BE2C (cell line): Measurements from ENCODE around the gene SYNPO.

Experiments
- DNase-seq: peaks from one replicate; pipeline ENCODE4 v3.0.0-alpha.2; 2020
- H3K27me3 ChIP-seq: fragments of 250-450 bp; sonication (Bioruptor Pico); 2 replicates; pipeline ENCODE4 v1.5.1; 2020; ENCODE audit warnings: mild to moderate bottlenecking
- H3K36me3 ChIP-seq: fragments of 250-450 bp; sonication (Bioruptor Pico); 2 replicates; pipeline ENCODE4 v1.5.1; 2020; ENCODE audit warnings: mild to moderate bottlenecking
- H3K4me1 ChIP-seq: fragments of 250-450 bp; sonication (Bioruptor Pico); 2 replicates; pipeline ENCODE4 v1.5.1; 2020
- H3K4me3 ChIP-seq: 2 replicates; pipeline ENCODE4 v1.5.1; 2011; ENCODE audit warnings: low read depth, low read length
- H3K9me3 ChIP-seq: fragments of 250-450 bp; sonication (Bioruptor Pico); 2 replicates; pipeline ENCODE4 v1.5.1; 2020
- TF ChIP-seq, protein P1 (sequence below): IDR thresholded peaks from 2 replicates; pipeline ENCODE4 v1.5.1; 2012; ENCODE audit warnings: mild to moderate bottlenecking, low read depth, low read length

Gene SYNPO

GRCh38 chr5:150624334-150625163 lies 15.9 kb upstream of the SYNPO start:
- Histone ChIP-seq H3K36me3 (no peaks in the 10 kb centered on the region), H3K9me3 (no peaks in the 10 kb centered on the region), H3K4me1 (peaks cover 20% of the 10 kb centered on the region), H3K4me3 (peak overlapping the region; percentile 65), H3K27me3 (no peaks in the 10 kb centered on the region)
- peak; percentile 47 for DNase-seq
- TF ChIP-seq, protein P1, sequence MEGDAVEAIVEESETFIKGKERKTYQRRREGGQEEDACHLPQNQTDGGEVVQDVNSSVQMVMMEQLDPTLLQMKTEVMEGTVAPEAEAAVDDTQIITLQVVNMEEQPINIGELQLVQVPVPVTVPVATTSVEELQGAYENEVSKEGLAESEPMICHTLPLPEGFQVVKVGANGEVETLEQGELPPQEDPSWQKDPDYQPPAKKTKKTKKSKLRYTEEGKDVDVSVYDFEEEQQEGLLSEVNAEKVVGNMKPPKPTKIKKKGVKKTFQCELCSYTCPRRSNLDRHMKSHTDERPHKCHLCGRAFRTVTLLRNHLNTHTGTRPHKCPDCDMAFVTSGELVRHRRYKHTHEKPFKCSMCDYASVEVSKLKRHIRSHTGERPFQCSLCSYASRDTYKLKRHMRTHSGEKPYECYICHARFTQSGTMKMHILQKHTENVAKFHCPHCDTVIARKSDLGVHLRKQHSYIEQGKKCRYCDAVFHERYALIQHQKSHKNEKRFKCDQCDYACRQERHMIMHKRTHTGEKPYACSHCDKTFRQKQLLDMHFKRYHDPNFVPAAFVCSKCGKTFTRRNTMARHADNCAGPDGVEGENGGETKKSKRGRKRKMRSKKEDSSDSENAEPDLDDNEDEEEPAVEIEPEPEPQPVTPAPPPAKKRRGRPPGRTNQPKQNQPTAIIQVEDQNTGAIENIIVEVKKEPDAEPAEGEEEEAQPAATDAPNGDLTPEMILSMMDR = no peak

GRCh38 chr5:150625164-150625535 lies 15.3 kb upstream of the SYNPO start:
- no peak for DNase-seq
- peak overlapping the region; percentile 65 for H3K4me3 ChIP-seq
- no peaks in the 10 kb centered on the region for H3K36me3 ChIP-seq
- peaks cover 17% of the 10 kb centered on the region for H3K4me1 ChIP-seq
- no peaks in the 10 kb centered on the region for H3K27me3 ChIP-seq
- no peaks in the 10 kb centered on the region for H3K9me3 ChIP-seq
- TF ChIP-seq, protein P1 = no peak

- H3K27me3 ChIP-seq = no peaks in the 10 kb centered on the region
- no peak overlapping the region for H3K4me3 ChIP-seq
- TF ChIP-seq, protein P1 = no peak
- H3K4me1 ChIP-seq = peaks cover 17% of the 10 kb centered on the region
- no peak for DNase-seq
- no peaks in the 10 kb centered on the region for H3K9me3 ChIP-seq
- H3K36me3 ChIP-seq = no peaks in the 10 kb centered on the region
These were observed 14.4 kb upstream of the SYNPO start for GRCh38 chr5:150625831-150626746.

- no peak for DNase-seq
- Histone ChIP-seq H3K4me3 (no peak overlapping the region), H3K27me3 (no peaks in the 10 kb centered on the region), H3K4me1 (peaks cover 17% of the 10 kb centered on the region), H3K9me3 (no peaks in the 10 kb centered on the region), H3K36me3 (no peaks in the 10 kb centered on the region)
- TF ChIP-seq, protein P1 = no peak
These were observed 13.6 kb upstream of the SYNPO start for GRCh38 chr5:150626853-150627276.

DNA sequence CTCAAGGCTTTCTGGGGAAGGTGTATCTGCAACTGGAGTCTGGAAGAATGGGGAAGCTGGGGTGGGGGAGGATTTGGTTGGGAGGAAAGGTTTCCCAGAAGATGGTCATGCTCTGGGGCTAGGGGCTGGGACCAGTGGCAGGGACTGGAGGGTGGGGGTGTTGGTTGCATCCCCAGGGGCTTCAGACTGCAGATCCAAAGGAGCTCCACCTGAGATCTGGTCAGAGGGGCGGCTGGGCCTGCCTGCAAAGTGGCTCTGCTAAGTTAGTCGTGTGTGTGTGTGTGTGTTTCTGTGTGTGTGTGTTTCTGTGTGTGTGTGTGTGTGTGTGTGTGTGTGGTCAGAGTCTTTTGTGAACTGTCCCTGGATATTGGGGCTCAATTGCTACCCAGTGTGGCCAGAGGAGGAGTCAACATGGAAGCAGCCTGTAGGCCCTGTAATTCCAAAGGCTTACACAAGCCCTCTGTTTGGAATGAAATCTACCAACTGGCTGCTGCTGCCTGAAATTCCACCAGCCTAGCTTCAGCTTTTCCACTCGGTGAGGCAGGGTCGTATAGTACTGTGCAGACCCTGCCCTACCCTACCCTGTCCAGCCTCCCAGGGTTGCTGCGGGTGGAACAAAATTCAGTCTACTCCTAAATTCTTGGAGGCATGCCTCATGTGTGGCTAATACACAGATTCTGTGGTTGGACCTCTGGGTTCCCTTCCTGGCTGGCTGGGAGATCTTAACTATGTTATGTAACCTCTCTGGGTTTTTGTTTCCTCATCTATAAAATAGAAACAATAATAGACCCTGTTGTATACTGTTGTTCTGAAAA lies 12.5 kb upstream of the SYNPO start:
- Histone ChIP-seq H3K36me3 (no peaks in the 10 kb centered on the region), H3K27me3 (no peaks in the 10 kb centered on the region), H3K4me1 (peaks cover 13% of the 10 kb centered on the region), H3K4me3 (no peak overlapping the region), H3K9me3 (no peaks in the 10 kb centered on the region)
- DNase-seq = no peak
- TF ChIP-seq, protein P1 = no peak
